Stimulated activated CD4-positive, alpha-beta T cell treated with anti-CD3 and anti-CD28 coated beads, Interleukin-12 subunit alpha, Interleukin-12 subunit beta, amount 100 ng/mL, for 4 hours (primary cell): ENCODE measurements around the gene KRT222.
A peak's percentile ranks its signal among the peaks of the same experiment; 100 is the strongest.

Experiments
- DNase-seq: peaks from one replicate; pipeline ENCODE4 v3.0.0-alpha.2; 2020

The KRT222 gene

GRCh38 chr17:40614431-40615067 lies 50.4 kb downstream of the KRT222 start:
- DNase-seq = no peak

- DNase-seq = no peak
Measured at GRCh38 chr17:40613467-40614154, 51.4 kb downstream of the KRT222 start.

- DNase-seq = peak; percentile 48
Measured at GRCh38 chr17:40612599-40613244, 52.3 kb downstream of the KRT222 start.

GRCh38 chr17:40611840-40612474 lies 53.0 kb downstream of the KRT222 start:
- no peak for DNase-seq

- DNase-seq = no peak
Measured at GRCh38 chr17:40610359-40610758, 54.6 kb downstream of the KRT222 start.

- no peak for DNase-seq
Measured at GRCh38 chr17:40608061-40608581, 56.9 kb downstream of the KRT222 start.

- no peak for DNase-seq
Measured at GRCh38 chr17:40607641-40608040, 57.3 kb downstream of the KRT222 start.

GRCh38 chr17:40606548-40607353 lies 58.2 kb downstream of the KRT222 start:
- DNase-seq = no peak

- peak; percentile 59 for DNase-seq
Measured at GRCh38 chr17:40605306-40605705, 59.7 kb downstream of the KRT222 start.
